ENCODE results near the gene ZBED3.

DNA sequence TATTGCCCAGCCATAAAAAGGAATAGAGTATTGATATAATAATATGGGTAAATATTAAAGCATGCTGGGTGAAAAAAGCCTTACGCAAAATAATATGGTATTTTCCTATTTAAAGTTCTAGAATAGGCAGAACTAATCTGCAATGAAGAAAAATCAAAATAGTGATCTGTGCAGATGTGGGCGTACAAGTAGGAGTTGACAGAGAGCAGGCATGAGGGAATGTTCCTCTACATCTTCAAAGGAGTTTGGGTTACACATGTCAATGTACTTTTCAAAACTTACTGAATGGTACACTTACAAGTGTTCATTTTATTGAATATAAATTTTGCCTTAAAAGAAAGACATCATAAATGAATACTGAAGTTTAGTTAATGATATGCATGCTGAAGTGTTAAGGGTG, 33.0 kb upstream of the ZBED3 start:
- TF ChIP-seq, protein P1, sequence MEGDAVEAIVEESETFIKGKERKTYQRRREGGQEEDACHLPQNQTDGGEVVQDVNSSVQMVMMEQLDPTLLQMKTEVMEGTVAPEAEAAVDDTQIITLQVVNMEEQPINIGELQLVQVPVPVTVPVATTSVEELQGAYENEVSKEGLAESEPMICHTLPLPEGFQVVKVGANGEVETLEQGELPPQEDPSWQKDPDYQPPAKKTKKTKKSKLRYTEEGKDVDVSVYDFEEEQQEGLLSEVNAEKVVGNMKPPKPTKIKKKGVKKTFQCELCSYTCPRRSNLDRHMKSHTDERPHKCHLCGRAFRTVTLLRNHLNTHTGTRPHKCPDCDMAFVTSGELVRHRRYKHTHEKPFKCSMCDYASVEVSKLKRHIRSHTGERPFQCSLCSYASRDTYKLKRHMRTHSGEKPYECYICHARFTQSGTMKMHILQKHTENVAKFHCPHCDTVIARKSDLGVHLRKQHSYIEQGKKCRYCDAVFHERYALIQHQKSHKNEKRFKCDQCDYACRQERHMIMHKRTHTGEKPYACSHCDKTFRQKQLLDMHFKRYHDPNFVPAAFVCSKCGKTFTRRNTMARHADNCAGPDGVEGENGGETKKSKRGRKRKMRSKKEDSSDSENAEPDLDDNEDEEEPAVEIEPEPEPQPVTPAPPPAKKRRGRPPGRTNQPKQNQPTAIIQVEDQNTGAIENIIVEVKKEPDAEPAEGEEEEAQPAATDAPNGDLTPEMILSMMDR (IDR thresholded peaks at IDR 0.05) = no peak
- TF ChIP-seq POLR2A (IDR thresholded peaks at IDR 0.05; ENCODE audit: low read depth) = no peak

All from esophagus muscularis mucosa (tissue), 3 donors.